ENCODE measurements around the gene KLHL28.
"Not testable (repeated sequence)": the region's sequence is repeated elsewhere in the genome, so short reads cannot be mapped to it uniquely, and the experiment has no call there.

KLHL28 gene

DNA sequence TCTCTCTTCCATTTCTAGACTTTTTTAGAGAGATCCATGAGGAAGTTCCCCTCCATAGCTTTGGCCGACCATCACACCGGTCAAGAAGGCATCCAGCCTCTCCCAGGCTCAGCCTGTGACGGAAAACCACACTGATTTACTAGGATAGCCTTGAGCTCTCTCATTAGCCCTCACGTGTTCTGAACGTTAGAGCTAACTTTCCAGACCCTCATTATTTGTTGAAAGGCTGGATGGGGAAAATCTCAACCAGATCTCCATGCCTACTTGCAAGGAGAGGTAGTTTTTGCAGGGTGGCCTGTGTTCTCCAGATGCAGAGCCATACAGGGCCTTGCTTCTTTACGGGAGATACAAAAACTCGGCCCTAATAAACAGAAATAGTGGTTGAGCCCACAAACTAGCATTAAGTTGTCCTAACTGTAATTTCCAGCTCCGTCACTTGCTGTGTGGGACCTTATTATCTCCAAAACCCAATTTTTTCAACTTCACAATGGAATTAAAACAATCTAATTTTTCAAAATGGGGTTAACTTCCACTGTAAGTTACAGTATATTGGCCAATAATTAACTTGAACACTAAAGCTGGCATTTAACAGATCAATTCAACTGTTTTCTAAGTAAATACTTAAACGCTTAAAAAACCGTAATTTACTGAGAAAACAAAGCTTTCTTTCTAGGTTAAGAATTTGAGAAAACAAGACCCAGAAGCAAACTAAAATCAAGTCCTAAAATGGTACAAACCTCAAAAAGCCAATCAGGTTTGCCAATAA is 65.3 kb downstream of the KLHL28 start:
- no peak for DNase-seq

DNA sequence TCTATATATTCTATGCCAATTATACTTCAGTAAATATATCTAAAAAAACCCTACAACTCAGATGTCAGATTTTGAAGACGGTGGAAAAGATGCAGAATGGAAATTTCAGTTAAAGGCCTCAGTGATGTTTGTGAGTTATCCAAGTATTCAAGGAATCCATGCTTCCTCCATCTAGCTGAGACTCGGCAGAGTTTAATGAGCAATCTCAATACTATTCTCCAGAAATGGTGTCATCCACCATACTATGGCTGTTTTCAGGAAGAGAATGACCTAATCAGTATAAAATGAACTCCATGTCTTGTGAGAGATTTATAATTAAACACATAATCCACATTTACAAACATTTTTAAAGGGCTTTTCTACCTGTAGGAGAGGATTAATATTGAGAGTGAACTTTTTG is 66.0 kb downstream of the KLHL28 start:
- no peak for DNase-seq

DNA sequence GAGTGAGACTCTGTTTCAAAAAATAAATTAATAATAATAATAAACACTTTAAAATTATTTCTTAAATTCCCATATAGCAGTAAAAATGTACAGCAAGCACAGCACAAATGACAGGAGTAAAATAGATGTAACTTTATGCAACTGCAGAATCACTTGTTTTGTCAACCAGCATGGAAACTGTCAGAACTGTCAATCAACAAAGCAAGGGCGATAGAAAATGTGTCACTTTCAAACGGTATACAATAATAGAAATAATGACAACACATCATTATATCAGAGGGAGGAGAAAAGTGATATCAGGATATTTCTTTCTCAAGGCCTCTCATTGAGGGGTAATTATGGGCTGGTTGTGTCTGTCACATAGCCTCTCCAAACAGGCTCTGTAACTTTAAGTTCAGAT is 68.2 kb downstream of the KLHL28 start:
- no peak for DNase-seq

DNA sequence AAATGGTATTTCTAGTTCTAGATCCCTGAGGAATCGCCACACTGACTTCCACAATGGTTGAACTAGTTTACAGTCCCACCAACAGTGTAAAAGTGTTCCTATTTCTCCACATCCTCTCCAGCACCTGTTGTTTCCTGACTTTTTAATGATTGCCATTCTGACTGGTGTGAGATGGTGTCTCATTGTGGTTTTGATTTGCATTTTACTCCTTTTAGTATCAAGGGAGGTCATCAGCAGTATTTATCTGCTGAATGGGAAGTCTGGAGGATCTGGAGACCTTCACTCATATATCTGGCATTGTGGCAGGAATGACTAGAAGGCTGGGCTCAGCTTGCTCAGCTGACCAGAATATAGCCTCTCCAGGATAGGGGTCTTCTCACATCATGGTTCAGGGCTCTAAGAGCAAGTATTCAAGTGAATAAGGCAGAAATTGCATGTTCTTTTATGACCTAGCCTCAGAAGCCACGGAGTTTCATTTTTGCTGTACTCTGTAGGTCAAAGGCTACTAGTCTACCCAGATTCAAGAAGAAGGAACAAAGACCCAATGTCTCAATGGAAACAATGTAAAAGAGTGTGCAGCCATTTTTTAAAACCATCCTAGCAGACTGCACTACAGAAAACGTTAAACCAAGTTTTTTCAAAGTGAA is 69.9 kb downstream of the KLHL28 start:
- not testable (repeated sequence) for DNase-seq

DNA sequence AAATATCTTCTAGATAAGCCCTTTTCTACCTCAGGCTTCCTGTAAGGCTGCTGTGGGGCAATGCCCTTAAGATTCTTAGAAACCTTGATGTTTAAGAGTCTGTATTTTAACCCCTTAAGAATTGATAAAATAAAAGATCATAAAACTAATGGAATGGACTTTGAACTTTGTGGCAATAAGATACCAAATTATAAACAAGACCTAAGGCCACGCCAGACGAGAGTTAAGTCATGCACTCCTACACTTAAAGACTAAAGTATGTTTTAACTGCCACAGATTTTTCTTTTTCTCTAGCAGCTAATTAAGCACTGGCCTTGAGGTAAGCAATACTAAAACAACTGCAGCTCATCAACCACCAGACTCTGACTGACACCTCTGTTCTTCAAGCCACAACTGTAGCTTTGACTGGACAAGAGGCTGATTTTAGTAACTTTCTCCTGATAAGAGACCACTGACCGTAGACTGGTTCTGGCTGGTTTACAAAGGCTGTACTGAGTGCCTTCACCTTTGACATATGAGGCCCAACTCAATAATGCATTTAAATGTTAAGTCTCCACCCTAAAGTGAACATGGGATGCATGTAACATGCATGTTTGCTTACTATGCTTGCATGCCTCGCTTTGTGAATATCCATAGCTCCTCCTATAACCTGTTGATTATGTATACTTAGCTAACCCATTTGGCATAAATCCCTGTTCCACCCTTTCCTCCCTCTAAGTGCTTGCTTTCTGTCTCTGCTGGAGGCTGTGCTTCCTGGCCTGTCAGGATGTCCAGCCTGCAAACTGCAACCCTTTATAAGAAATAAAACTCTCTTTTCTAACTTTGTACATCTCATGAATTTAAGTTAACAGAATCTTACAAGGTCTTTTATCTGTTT is 71.9 kb downstream of the KLHL28 start:
- DNase-seq: no peak

DNA sequence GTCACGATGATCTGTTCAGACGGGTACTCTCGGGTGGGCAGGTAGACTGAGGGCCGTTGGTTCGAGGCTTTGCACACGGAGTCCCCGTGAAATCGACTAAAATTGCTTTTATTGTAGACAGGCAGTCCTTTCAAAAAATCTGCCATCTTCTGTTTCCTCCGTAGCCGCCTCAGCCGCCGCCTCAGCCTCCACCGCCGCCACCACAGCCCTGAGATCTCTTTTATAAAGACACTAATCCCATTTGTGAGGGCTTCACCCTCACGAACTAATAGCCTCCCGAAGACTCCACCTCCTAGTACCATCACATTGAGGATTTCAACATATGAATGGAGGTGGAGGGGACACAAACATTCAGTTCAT is 74.2 kb downstream of the KLHL28 start:
- DNase-seq: no peak

DNA sequence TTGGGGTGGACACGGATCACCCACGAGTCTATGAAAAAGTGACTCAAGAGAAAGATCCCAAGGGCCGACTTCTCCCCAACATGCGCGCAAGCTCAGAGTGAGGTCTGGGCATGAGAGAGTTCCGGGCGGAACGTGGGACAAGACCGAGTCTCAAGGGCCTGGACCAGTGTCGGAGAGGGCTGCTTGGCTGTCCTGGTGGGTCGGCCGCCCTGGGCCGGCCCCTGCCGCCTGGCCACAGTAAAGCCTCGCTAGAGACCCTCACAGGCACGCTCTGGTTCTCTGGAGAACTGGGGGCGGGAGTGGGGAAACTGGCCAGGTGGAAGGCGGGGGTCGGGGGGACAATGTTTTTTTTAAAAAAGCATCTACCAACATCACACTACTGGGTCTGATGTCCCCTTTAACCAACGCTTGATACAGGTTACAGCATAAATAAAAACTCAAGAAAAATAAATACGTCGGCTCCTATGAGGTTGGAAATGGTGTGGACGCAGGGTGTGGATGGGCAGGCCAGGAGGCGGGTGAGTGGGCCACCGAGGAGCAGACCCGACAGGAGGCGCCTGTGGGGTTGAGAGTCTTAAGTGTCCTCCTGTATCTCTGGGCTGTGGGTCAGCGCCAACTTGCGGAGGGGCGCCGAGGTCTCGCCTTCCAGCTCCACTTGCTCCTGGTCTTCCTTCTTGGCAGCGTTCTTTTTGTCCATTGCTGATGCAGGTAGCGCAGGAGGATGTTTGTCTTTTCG is 74.7 kb downstream of the KLHL28 start:
- DNase-seq: no peak

DNA sequence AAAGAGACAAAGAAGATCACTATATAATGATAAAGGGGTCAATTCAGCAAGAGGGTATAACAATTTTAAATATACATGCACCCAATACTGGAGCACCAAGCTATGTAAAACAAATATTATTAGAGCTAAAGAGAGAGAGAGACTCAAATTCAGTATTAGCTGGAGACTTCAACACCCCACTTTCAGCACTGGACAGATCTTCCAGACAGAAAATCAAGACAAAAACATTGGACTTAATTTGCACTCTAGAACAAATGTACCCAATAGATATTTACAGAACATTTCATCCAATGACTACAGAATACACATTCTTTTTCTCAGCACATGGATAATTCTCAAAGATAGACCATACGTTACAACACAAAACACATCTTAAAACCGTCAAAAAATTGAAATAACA is 81.0 kb downstream of the KLHL28 start:
- no peak for DNase-seq
